ENCODE results near the gene PINK1. TPM values are rescaled to one million over a fixed set of nuclear protein-coding genes. Genes with fewer than 3 reads are reported as not detected.
A peak's percentile ranks its signal among the peaks of the same experiment; 100 is the strongest.

The PINK1 gene
- total RNA-seq, 1 donor: 43.0 TPM

DNA sequence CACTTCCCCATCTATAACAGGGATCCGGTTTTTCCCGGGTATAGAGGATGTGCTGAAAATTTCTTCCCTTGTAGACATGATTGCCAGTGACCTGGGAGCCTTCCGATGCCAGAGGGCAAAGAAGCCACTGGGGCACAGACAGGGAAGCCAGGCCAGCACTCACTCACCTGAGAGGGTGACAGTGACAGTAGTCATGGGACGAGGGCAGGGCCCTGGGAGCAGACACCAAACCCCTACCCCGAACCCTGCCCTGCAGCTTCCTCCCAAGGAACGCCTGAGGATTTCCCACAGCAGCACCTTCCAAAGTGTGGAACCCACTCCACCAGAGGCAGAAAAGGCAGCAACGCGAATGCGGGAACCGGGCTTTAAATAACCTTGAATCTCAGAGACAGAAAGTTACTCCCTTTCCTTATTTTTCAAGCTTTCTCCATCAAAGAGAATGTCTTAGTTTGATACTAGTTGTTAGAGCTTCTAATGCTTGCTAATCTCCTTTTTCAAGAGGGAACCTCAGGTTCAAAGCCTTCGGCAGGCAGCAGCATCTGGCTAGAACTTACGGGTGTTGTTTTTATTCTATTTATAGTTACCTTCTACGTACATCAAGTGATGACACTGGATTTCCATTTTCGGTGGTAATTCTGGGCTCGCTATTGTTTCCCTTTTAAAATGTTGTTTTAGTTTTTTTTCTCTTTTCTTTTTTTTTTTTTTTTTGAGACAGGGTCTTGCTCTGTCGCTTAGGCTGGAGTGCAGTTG, 25.1 kb downstream of the PINK1 start:
- DNase-seq (ENCODE audit: low read depth): no peak

DNA sequence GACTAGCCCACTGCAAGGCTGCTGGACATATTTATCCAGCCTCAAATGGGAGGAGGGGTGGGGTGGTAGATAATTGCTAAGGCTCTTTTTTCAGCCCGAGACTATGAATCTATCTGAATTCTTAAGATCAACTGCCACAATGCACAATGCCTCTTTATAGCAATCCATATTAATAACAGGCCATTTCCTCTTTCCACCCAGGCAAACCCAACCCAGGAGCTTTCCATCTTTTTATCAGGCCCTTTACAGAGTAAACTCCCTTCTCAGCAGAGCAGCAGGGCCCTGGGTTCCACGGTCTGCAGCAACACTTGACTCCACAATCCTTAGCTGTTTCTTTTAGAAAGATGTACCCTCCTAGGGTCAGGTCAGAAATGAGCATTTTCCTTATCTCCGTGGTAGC, 27.1 kb downstream of the PINK1 start:
- no peak for DNase-seq (ENCODE audit: low read depth)
- TF ChIP-seq, protein P1, sequence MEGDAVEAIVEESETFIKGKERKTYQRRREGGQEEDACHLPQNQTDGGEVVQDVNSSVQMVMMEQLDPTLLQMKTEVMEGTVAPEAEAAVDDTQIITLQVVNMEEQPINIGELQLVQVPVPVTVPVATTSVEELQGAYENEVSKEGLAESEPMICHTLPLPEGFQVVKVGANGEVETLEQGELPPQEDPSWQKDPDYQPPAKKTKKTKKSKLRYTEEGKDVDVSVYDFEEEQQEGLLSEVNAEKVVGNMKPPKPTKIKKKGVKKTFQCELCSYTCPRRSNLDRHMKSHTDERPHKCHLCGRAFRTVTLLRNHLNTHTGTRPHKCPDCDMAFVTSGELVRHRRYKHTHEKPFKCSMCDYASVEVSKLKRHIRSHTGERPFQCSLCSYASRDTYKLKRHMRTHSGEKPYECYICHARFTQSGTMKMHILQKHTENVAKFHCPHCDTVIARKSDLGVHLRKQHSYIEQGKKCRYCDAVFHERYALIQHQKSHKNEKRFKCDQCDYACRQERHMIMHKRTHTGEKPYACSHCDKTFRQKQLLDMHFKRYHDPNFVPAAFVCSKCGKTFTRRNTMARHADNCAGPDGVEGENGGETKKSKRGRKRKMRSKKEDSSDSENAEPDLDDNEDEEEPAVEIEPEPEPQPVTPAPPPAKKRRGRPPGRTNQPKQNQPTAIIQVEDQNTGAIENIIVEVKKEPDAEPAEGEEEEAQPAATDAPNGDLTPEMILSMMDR (IDR thresholded peaks at IDR 0.05; ENCODE audit: insufficient read depth, low read length): no peak

More for the DNA sequence above, 25.1 kb downstream of the PINK1 start:
- TF ChIP-seq, protein P1 (IDR thresholded peaks at IDR 0.05; ENCODE audit: insufficient read depth, low read length): no peak
- no peak overlapping the region for H3K4me3 ChIP-seq (ENCODE audit: low read depth, low read length)

DNA sequence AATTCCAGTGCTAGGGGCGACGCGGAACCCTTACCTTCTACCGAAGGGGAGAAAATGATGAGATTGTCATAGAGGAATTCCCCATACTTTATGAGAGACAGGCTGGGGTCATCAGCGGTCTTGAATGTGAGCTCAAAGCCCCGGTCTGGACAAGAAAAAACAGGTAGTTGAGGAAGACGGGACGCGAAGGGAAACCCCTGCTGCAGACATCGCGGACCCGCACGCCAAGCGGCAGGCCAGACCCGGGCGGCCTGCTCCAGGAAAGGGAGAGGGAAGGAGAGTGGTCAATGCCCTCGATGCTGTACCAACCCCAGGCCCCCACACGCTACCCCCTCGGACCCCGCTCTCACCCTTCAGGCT, 27.6 kb downstream of the PINK1 start:
- TF ChIP-seq, protein P1 (IDR thresholded peaks at IDR 0.05; ENCODE audit: insufficient read depth, low read length): no peak
- peak; percentile 9 for DNase-seq (ENCODE audit: low read depth)
- peak overlapping the region; percentile 96 for H3K4me3 ChIP-seq (ENCODE audit: low read depth, low read length)

More for the DNA sequence above, 27.1 kb downstream of the PINK1 start:
- H3K4me3 ChIP-seq (ENCODE audit: low read depth, low read length): peak overlapping the region; percentile 96

DNA sequence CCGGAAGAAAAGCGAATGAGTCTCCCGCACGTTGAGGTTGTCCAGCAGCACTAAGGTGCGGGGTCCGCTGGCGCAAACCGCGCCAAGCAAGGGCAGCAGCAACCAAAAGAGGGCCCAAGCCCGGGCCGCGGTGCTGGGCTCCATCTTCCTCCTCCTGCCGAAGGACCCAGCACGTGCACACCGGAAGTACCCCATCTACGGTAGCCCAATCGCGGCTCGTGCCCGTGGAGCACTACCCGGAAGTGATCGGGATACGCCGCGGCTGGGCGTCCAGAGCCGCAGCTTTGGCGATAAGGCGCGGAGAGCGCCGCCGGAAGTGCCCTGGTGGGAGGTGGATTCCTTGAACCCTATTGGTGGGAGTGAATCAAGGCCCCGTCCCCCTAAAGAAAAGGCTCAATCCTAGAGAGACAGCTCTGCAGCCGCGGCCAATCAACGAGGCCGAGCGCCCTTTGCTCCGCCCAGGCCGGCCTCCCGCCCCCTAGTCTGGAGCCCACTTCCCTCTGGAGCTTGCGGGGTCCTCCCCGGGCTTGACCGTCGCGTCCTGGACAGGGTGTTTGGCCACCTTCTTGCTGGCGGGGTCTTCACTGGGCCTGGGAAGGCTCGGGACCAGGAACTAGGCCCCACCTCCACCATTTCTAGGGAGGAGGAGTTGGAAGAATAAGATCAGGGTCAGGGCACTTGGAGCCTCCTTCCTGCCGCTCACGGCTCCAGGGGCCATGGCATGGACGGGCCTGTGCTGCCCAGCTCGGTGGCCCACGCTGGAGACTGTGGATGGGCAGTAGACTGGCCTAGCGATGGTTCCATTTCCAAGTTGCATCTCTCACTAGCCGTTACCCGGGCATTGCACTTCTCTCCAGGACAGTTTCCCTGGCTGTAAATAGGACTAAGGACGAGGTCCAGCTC, 28.2 kb downstream of the PINK1 start, which contains the start of gene DDOST:
TSS of gene DDOST (minus strand) at position 163 of the 903 bp plus-strand sequence. CDS start at position 144, 19 bp downstream.
- TF ChIP-seq, protein P1 (IDR thresholded peaks at IDR 0.05; ENCODE audit: insufficient read depth, low read length): peak; percentile 44
- peak; percentile 98 for DNase-seq (ENCODE audit: low read depth)
- H3K4me3 ChIP-seq (ENCODE audit: low read depth, low read length): peak within 1 kb of the TSS; percentile 96

DNA sequence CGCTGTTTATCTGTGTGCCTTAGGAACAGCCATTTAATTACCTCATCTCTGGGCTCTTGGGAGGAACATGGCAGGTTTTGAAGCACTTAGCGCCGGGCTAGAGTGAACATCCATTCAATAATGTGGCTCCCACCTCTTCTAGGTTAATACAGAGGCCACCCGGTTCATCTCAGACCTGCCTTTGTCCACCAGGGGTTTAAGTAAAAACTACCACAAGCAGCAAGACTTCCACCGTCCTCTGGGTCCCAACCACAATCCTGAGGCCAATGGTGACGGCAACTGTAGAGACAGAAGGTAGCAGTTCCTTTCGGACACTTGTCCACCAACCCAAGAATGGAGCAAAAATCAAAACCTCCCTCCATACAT, 28.8 kb downstream of the PINK1 start:
- TF ChIP-seq, protein P1 (IDR thresholded peaks at IDR 0.05; ENCODE audit: insufficient read depth, low read length): no peak
- DNase-seq (ENCODE audit: low read depth): no peak
- H3K4me3 ChIP-seq (ENCODE audit: low read depth, low read length): peak overlapping the region; percentile 96

DNA sequence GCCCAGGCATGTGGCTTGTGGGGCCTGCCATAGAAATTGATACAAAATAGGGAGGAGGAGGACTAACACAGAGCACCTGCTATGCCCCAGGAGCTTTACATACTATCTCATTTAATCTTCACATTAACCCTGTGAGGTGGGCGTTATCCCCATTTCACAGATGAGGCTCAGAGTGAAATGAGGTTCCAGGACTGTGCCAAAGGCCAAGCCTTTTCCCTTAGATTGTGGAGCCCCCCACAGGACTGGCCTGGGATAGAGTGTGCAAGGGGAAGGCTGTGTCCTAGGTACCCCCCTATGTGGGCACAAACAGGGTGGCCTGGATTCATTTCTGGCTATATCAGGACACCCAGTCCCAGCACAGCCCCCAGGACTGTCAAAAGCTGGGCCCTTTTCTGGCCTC, 30.1 kb downstream of the PINK1 start:
- TF ChIP-seq, protein P1 (IDR thresholded peaks at IDR 0.05; ENCODE audit: insufficient read depth, low read length): no peak
- DNase-seq (ENCODE audit: low read depth): no peak

More for the DNA sequence above, 30.1 kb downstream of the PINK1 start:
- H3K4me3 ChIP-seq (ENCODE audit: low read depth, low read length): no peak overlapping the region

Data from fibroblast of the aortic adventitia (primary cell).